Neural cell (in vitro differentiated cells): ENCODE measurements around the gene OTOP3. TPM values are rescaled to one million over a fixed set of nuclear protein-coding genes. Genes with fewer than 3 reads are reported as not detected.

ENCODE experiments used
- H2AFZ ChIP-seq: fragments of 200-600, 300-800 bp; sonication (generic), shearing (Covaris generic); 2 replicates; pipeline ENCODE4 v1.6.0; 2014; ENCODE audit warnings: low read depth, mild to moderate bottlenecking, antibody characterized with exemption, low read length, moderate library complexity
- H3F3A ChIP-seq: fragments of 200-600 bp; shearing (Covaris generic); 2 replicates; pipeline ENCODE4 v1.6.1; 2016; ENCODE audit warnings: mild to moderate bottlenecking, moderate library complexity, mixed read lengths, antibody characterized with exemption, low read length; ENCODE audit not compliant: insufficient read depth, poor library complexity, severe bottlenecking
- H3K27ac ChIP-seq: fragments of 200-600, 300-800 bp; sonication (generic), shearing (Covaris generic); 2 replicates; pipeline ENCODE4 v1.5.1; 2014; ENCODE audit warnings: mild to moderate bottlenecking, low read length, moderate library complexity
- H3K27me3 ChIP-seq: fragments of 300-800, 200-600 bp; sonication (generic), shearing (Covaris generic); 2 replicates; pipeline ENCODE4 v1.6.0; 2014; ENCODE audit warnings: mild to moderate bottlenecking, low read depth, low read length, moderate library complexity; ENCODE audit not compliant: insufficient read depth
- H3K36me3 ChIP-seq: fragments of 300-800, 200-600 bp; sonication (generic), shearing (Covaris generic); 2 replicates; pipeline ENCODE4 v1.5.1; 2014; ENCODE audit warnings: mild to moderate bottlenecking, antibody characterized with exemption, low read length, moderate library complexity; ENCODE audit not compliant: insufficient read depth
- H3K4me2 ChIP-seq: fragments of 300-800, 200-600 bp; sonication (generic), shearing (Covaris generic); 2 replicates; pipeline ENCODE4 v1.6.0; 2014; ENCODE audit warnings: mild to moderate bottlenecking, low read length
- H3K4me3 ChIP-seq: fragments of 300-800, 200-600 bp; sonication (generic), shearing (Covaris generic); 2 replicates; pipeline ENCODE4 v1.5.1; 2014; ENCODE audit warnings: mild to moderate bottlenecking, low read length, moderate library complexity
- H3K79me2 ChIP-seq: fragments of 200-600 bp; shearing (Covaris generic); replicated peaks from 2 replicates; pipeline ENCODE4 v1.6.0; 2014; ENCODE audit warnings: mild to moderate bottlenecking, low read length, moderate library complexity; ENCODE audit not compliant: insufficient read depth
- H3K9ac ChIP-seq: fragments of 300-800, 200-600 bp; sonication (generic), shearing (Covaris generic); 2 replicates; pipeline ENCODE4 v1.6.1; 2016; ENCODE audit warnings: mild to moderate bottlenecking, low read length, mixed read lengths
- H3K9me2 ChIP-seq: fragments of 200-600 bp; shearing (Covaris generic); 2 replicates; pipeline ENCODE4 v1.6.1; 2016; ENCODE audit warnings: mild to moderate bottlenecking, low read length, mixed read lengths; ENCODE audit not compliant: insufficient read depth
- H3K9me3 ChIP-seq: fragments of 200-600, 300-800 bp; sonication (generic), shearing (Covaris generic); 2 replicates; pipeline ENCODE4 v1.6.1; 2016; ENCODE audit warnings: mild to moderate bottlenecking, mixed run types, low read length, moderate library complexity, mixed read lengths
- H4K20me1 ChIP-seq: fragments of 200-600 bp; shearing (Covaris generic); 2 replicates; pipeline ENCODE4 v1.6.1; 2016; ENCODE audit warnings: mild to moderate bottlenecking, mixed run types; ENCODE audit not compliant: insufficient read depth
- CTCF ChIP-seq: fragments of 450-650 bp; IDR thresholded peaks from 2 replicates; pipeline ENCODE4 v1.5.1; 2014; ENCODE audit warnings: antibody characterized with exemption, mild to moderate bottlenecking, moderate library complexity; ENCODE audit not compliant: poor library complexity, severe bottlenecking
- EP300 ChIP-seq: fragments of 450-650 bp; conservative IDR thresholded peaks from 2 replicates; pipeline ENCODE4 v1.6.1; 2014; ENCODE audit warnings: antibody characterized with exemption, mild to moderate bottlenecking, moderate library complexity; ENCODE audit not compliant: poor library complexity, severe bottlenecking
- EZH2 ChIP-seq: fragments of 200-600, 300-800 bp; shearing (Covaris generic), sonication (generic); IDR thresholded peaks from 2 replicates; pipeline ENCODE4 v1.6.1; 2014; ENCODE audit warnings: antibody characterized with exemption, low read length, borderline replicate concordance, mild to moderate bottlenecking; ENCODE audit not compliant: insufficient read depth, poor library complexity, severe bottlenecking
- MXI1 ChIP-seq: fragments of 450-650 bp; conservative IDR thresholded peaks from 2 replicates; pipeline ENCODE4 v1.6.1; 2014; ENCODE audit warnings: antibody characterized with exemption, mild to moderate bottlenecking; ENCODE audit not compliant: poor library complexity, severe bottlenecking
- POLR2AphosphoS5 ChIP-seq: IDR thresholded peaks from 2 replicates; pipeline ENCODE4 v1.6.1; 2012
- RAD21 ChIP-seq: fragments of 450-650 bp; conservative IDR thresholded peaks from 2 replicates; pipeline ENCODE4 v1.6.1; 2014; ENCODE audit warnings: antibody characterized with exemption, mild to moderate bottlenecking, moderate library complexity
- REST ChIP-seq: IDR thresholded peaks from 2 replicates; pipeline ENCODE4 v1.6.1; 2012; ENCODE audit warnings: borderline replicate concordance
- SMC3 ChIP-seq: fragments of 450-650 bp; conservative IDR thresholded peaks from 2 replicates; pipeline ENCODE4 v1.6.1; 2014; ENCODE audit warnings: antibody characterized with exemption, mild to moderate bottlenecking, moderate library complexity; ENCODE audit not compliant: poor library complexity
- TAF1 ChIP-seq: IDR thresholded peaks from 2 replicates; pipeline ENCODE4 v1.6.1; 2012; ENCODE audit warnings: low read depth
- polyA plus RNA-seq: library from polyadenylated mRNA; depleted of rRNA; stranded (reverse); fragments of >200 nt; gene quantifications from 2 replicates; pipeline ENCODE4 v1.2.3, GENCODE V29; 2014

Gene OTOP3
- polyA plus RNA-seq, 1 donor from 2014 or later, result not detected

- Histone ChIP-seq H3K79me2 (no peaks in the 10 kb centered on the region), H3K4me3 (no peak overlapping the region), H3K9ac (no peak overlapping the region), H4K20me1 (no peaks in the 10 kb centered on the region), H2AFZ (no peak overlapping the region), H3K36me3 (no peaks in the 10 kb centered on the region), H3K27me3 (peaks cover 92% of the 10 kb centered on the region), H3K4me2 (no peak overlapping the region), H3K27ac (no peak overlapping the region), H3K9me3 (no peaks in the 10 kb centered on the region), H3K9me2 (no peaks in the 10 kb centered on the region), H3F3A (no peaks in the 10 kb centered on the region)
- no peak for TF ChIP-seq RAD21
- no peak for TF ChIP-seq TAF1
- TF ChIP-seq EZH2, result no peak
- TF ChIP-seq SMC3, result no peak
- TF ChIP-seq POLR2AphosphoS5, result no peak
- no peak for TF ChIP-seq EP300
- no peak for TF ChIP-seq MXI1
- TF ChIP-seq REST, result no peak
- no peak for TF ChIP-seq CTCF
These were observed 737 bp downstream of the OTOP3 start for GRCh38 chr17:74936470-74936799.

- H3K4me3 ChIP-seq, result no peak overlapping the region
- H3K9me2 ChIP-seq, result no peaks in the 10 kb centered on the region
- no peak overlapping the region for H3K9ac ChIP-seq
- no peak overlapping the region for H3K27ac ChIP-seq
- H2AFZ ChIP-seq, result no peak overlapping the region
- no peaks in the 10 kb centered on the region for H3K79me2 ChIP-seq
- no peaks in the 10 kb centered on the region for H3F3A ChIP-seq
- H3K36me3 ChIP-seq, result no peaks in the 10 kb centered on the region
- peaks cover 94% of the 10 kb centered on the region for H3K27me3 ChIP-seq
- H4K20me1 ChIP-seq, result no peaks in the 10 kb centered on the region
- TF ChIP-seq EZH2, result no peak
- H3K4me2 ChIP-seq, result no peak overlapping the region
- no peaks in the 10 kb centered on the region for H3K9me3 ChIP-seq
These were observed 1.7 kb downstream of the OTOP3 start for GRCh38 chr17:74937064-74938051.
